Measurements from ENCODE around the gene MTMR10.

MTMR10 gene

GRCh38 chr15:31036783-31037182 lies 45.4 kb upstream of the MTMR10 start:
- Histone ChIP-seq H3K27ac (ENCODE audit: low read length, poor library complexity, severe bottlenecking) (no peak overlapping the region), H2BK5ac (ENCODE audit: low read depth, low read length, poor library complexity, severe bottlenecking) (no peak overlapping the region), H3K4ac (ENCODE audit: low read depth in 1 of 2, low read length in 2 of 2) (no peak overlapping the region), H3K79me1 (replicated peaks; ENCODE audit: low read length, poor library complexity, severe bottlenecking) (no peaks in the 10 kb centered on the region), H2BK12ac (ENCODE audit: low read length in 2 of 2) (no peak overlapping the region), H3K36me3 (ENCODE audit: control insufficient read depth in 1 of 2, insufficient read depth in 2 of 2, low read depth in 1 of 2, low read length in 2 of 2) (no peaks in the 10 kb centered on the region), H3K9me3 (ENCODE audit: control insufficient read depth, low read length) (no peaks in the 10 kb centered on the region), H3K18ac (ENCODE audit: low read depth in 1 of 2, low read length in 2 of 2) (no peak overlapping the region), H3K4me2 (ENCODE audit: low read length, poor library complexity, severe bottlenecking) (no peak overlapping the region), H3K14ac (ENCODE audit: low read length in 2 of 2) (no peak overlapping the region), H3K4me1 (ENCODE audit: control insufficient read depth, insufficient read depth, low read depth, low read length) (peaks cover 4% of the 10 kb centered on the region), H2AK5ac (ENCODE audit: low read length, severe bottlenecking) (no peak overlapping the region), H3K4me3 (ENCODE audit: insufficient read depth in 1 of 2, low read depth in 1 of 2, low read length in 2 of 2) (no peak overlapping the region), H3K27me3 (ENCODE audit: control insufficient read depth in 1 of 2, insufficient read depth in 1 of 2, low read length in 2 of 2) (no peaks in the 10 kb centered on the region), H4K91ac (ENCODE audit: low read length) (no peak overlapping the region), H2AFZ (ENCODE audit: low read depth, low read length) (no peak overlapping the region), H4K8ac (ENCODE audit: low read length) (no peak overlapping the region), H2BK120ac (ENCODE audit: low read depth, low read length) (no peak overlapping the region), H3K23ac (ENCODE audit: low read length in 2 of 2) (no peak overlapping the region), H2BK15ac (ENCODE audit: low read depth, poor library complexity, severe bottlenecking) (no peak overlapping the region), H3K9ac (ENCODE audit: low read length) (no peak overlapping the region)
- 82% methylated on average over 9 of the region's 9 CpGs for whole genome bisulfite sequencing
- no peak for DNase-seq

DNA sequence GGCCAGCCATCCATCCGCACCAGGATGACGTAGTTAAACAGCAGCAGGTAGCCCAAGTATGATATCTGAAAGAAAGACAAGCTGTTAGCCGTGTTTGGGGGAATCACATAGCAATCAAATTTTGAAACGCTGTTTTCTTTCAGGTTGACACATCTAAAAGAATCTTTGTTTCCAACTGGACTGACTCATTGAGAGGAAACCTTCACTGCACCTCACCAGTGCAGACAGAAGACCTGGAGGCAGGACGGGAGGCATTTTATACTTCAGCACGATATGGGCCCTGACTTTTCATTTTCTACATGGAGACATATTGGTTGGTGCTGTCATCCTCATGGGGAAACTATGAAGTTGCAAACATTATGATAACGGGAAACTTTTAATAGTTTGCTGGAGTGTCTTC lies 44.2 kb upstream of the MTMR10 start:
- Histone ChIP-seq H2BK12ac (ENCODE audit: low read length in 2 of 2) (no peak overlapping the region), H3K14ac (ENCODE audit: low read length in 2 of 2) (no peak overlapping the region), H3K9ac (ENCODE audit: low read length) (no peak overlapping the region), H3K27me3 (ENCODE audit: control insufficient read depth in 1 of 2, insufficient read depth in 1 of 2, low read length in 2 of 2) (no peaks in the 10 kb centered on the region), H3K79me1 (replicated peaks; ENCODE audit: low read length, poor library complexity, severe bottlenecking) (no peaks in the 10 kb centered on the region), H3K9me3 (ENCODE audit: control insufficient read depth, low read length) (no peaks in the 10 kb centered on the region), H3K36me3 (ENCODE audit: control insufficient read depth in 1 of 2, insufficient read depth in 2 of 2, low read depth in 1 of 2, low read length in 2 of 2) (no peaks in the 10 kb centered on the region), H4K8ac (ENCODE audit: low read length) (no peak overlapping the region), H2BK5ac (ENCODE audit: low read depth, low read length, poor library complexity, severe bottlenecking) (no peak overlapping the region), H3K27ac (ENCODE audit: low read length, poor library complexity, severe bottlenecking) (no peak overlapping the region), H3K4me1 (ENCODE audit: control insufficient read depth, insufficient read depth, low read depth, low read length) (peaks cover 4% of the 10 kb centered on the region), H3K23ac (ENCODE audit: low read length in 2 of 2) (no peak overlapping the region), H2AFZ (ENCODE audit: low read depth, low read length) (no peak overlapping the region), H3K4ac (ENCODE audit: low read depth in 1 of 2, low read length in 2 of 2) (no peak overlapping the region), H3K4me3 (ENCODE audit: insufficient read depth in 1 of 2, low read depth in 1 of 2, low read length in 2 of 2) (no peak overlapping the region), H4K91ac (ENCODE audit: low read length) (no peak overlapping the region), H3K18ac (ENCODE audit: low read depth in 1 of 2, low read length in 2 of 2) (no peak overlapping the region), H3K4me2 (ENCODE audit: low read length, poor library complexity, severe bottlenecking) (no peak overlapping the region), H2BK15ac (ENCODE audit: low read depth, poor library complexity, severe bottlenecking) (no peak overlapping the region), H2AK5ac (ENCODE audit: low read length, severe bottlenecking) (no peak overlapping the region), H2BK120ac (ENCODE audit: low read depth, low read length) (no peak overlapping the region)
- DNase-seq, result no peak
- 96% methylated on average over 7 of the region's 7 CpGs for WGBS

- no peak overlapping the region for H3K4me2 ChIP-seq (ENCODE audit: low read length, poor library complexity, severe bottlenecking)
- H3K4ac ChIP-seq (ENCODE audit: low read depth in 1 of 2, low read length in 2 of 2), result no peak overlapping the region
- H3K18ac ChIP-seq (ENCODE audit: low read depth in 1 of 2, low read length in 2 of 2), result no peak overlapping the region
- H4K91ac ChIP-seq (ENCODE audit: low read length), result no peak overlapping the region
- no peak overlapping the region for H2AFZ ChIP-seq (ENCODE audit: low read depth, low read length)
- no peak overlapping the region for H3K27ac ChIP-seq (ENCODE audit: low read length, poor library complexity, severe bottlenecking)
- no peak overlapping the region for H2BK12ac ChIP-seq (ENCODE audit: low read length in 2 of 2)
- no peak overlapping the region for H2BK5ac ChIP-seq (ENCODE audit: low read depth, low read length, poor library complexity, severe bottlenecking)
- peaks cover 4% of the 10 kb centered on the region for H3K4me1 ChIP-seq (ENCODE audit: control insufficient read depth, insufficient read depth, low read depth, low read length)
- H3K4me3 ChIP-seq (ENCODE audit: insufficient read depth in 1 of 2, low read depth in 1 of 2, low read length in 2 of 2), result no peak overlapping the region
- H3K27me3 ChIP-seq (ENCODE audit: control insufficient read depth in 1 of 2, insufficient read depth in 1 of 2, low read length in 2 of 2), result no peaks in the 10 kb centered on the region
- no peak for DNase-seq
- no peaks in the 10 kb centered on the region for H3K36me3 ChIP-seq (ENCODE audit: control insufficient read depth in 1 of 2, insufficient read depth in 2 of 2, low read depth in 1 of 2, low read length in 2 of 2)
- H3K9me3 ChIP-seq (ENCODE audit: control insufficient read depth, low read length), result no peaks in the 10 kb centered on the region
- 46% methylated on average over 3 of the region's 4 CpGs for WGBS
- no peak overlapping the region for H3K9ac ChIP-seq (ENCODE audit: low read length)
- H3K79me1 ChIP-seq (replicated peaks; ENCODE audit: low read length, poor library complexity, severe bottlenecking), result no peaks in the 10 kb centered on the region
- no peak overlapping the region for H4K8ac ChIP-seq (ENCODE audit: low read length)
- no peak overlapping the region for H2BK15ac ChIP-seq (ENCODE audit: low read depth, poor library complexity, severe bottlenecking)
- no peak overlapping the region for H2BK120ac ChIP-seq (ENCODE audit: low read depth, low read length)
- no peak overlapping the region for H3K14ac ChIP-seq (ENCODE audit: low read length in 2 of 2)
- H3K23ac ChIP-seq (ENCODE audit: low read length in 2 of 2), result no peak overlapping the region
- H2AK5ac ChIP-seq (ENCODE audit: low read length, severe bottlenecking), result no peak overlapping the region
Measured at GRCh38 chr15:31034152-31034551, 42.7 kb upstream of the MTMR10 start.

- H3K9me3 ChIP-seq (ENCODE audit: control insufficient read depth, low read length), result no peaks in the 10 kb centered on the region
- H3K23ac ChIP-seq (ENCODE audit: low read length in 2 of 2), result no peak overlapping the region
- no peaks in the 10 kb centered on the region for H3K79me1 ChIP-seq (replicated peaks; ENCODE audit: low read length, poor library complexity, severe bottlenecking)
- H2BK15ac ChIP-seq (ENCODE audit: low read depth, poor library complexity, severe bottlenecking), result no peak overlapping the region
- no peak overlapping the region for H4K8ac ChIP-seq (ENCODE audit: low read length)
- H3K4me3 ChIP-seq (ENCODE audit: insufficient read depth in 1 of 2, low read depth in 1 of 2, low read length in 2 of 2), result no peak overlapping the region
- H3K18ac ChIP-seq (ENCODE audit: low read depth in 1 of 2, low read length in 2 of 2), result no peak overlapping the region
- no peak overlapping the region for H3K14ac ChIP-seq (ENCODE audit: low read length in 2 of 2)
- H2AK5ac ChIP-seq (ENCODE audit: low read length, severe bottlenecking), result no peak overlapping the region
- no peak overlapping the region for H2BK5ac ChIP-seq (ENCODE audit: low read depth, low read length, poor library complexity, severe bottlenecking)
- no peak overlapping the region for H4K91ac ChIP-seq (ENCODE audit: low read length)
- H3K27ac ChIP-seq (ENCODE audit: low read length, poor library complexity, severe bottlenecking), result no peak overlapping the region
- peaks cover 4% of the 10 kb centered on the region for H3K4me1 ChIP-seq (ENCODE audit: control insufficient read depth, insufficient read depth, low read depth, low read length)
- H3K27me3 ChIP-seq (ENCODE audit: control insufficient read depth in 1 of 2, insufficient read depth in 1 of 2, low read length in 2 of 2), result no peaks in the 10 kb centered on the region
- DNase-seq, result peak; percentile 8
- no peak overlapping the region for H3K4me2 ChIP-seq (ENCODE audit: low read length, poor library complexity, severe bottlenecking)
- no peak overlapping the region for H2BK12ac ChIP-seq (ENCODE audit: low read length in 2 of 2)
- H2BK120ac ChIP-seq (ENCODE audit: low read depth, low read length), result no peak overlapping the region
- 25% methylated on average over 1 of the region's 5 CpGs for WGBS
- H3K36me3 ChIP-seq (ENCODE audit: control insufficient read depth in 1 of 2, insufficient read depth in 2 of 2, low read depth in 1 of 2, low read length in 2 of 2), result no peaks in the 10 kb centered on the region
- H3K4ac ChIP-seq (ENCODE audit: low read depth in 1 of 2, low read length in 2 of 2), result no peak overlapping the region
- no peak overlapping the region for H2AFZ ChIP-seq (ENCODE audit: low read depth, low read length)
- no peak overlapping the region for H3K9ac ChIP-seq (ENCODE audit: low read length)
Measured at GRCh38 chr15:31032961-31033371, 41.5 kb upstream of the MTMR10 start.
